ENCODE data around the gene XKR7.
A peak's percentile ranks its signal among the peaks of the same experiment; 100 is the strongest.

Gene XKR7

GRCh38 chr20:31981784-31982183 lies 13.8 kb downstream of the XKR7 start:
- DNase-seq: no peak

- no peak for DNase-seq
Observed at GRCh38 chr20:31984981-31985471, 17.1 kb downstream of the XKR7 start.

- no peak for DNase-seq
Observed at GRCh38 chr20:31987744-31988143, 19.8 kb downstream of the XKR7 start.

- DNase-seq: no peak
Observed at GRCh38 chr20:31988430-31989015, 20.6 kb downstream of the XKR7 start.

GRCh38 chr20:31989030-31989645 lies 21.2 kb downstream of the XKR7 start:
- DNase-seq: no peak

- no peak for DNase-seq
Observed at GRCh38 chr20:31990641-31991338, 22.8 kb downstream of the XKR7 start.

GRCh38 chr20:31991339-31991705 lies 23.4 kb downstream of the XKR7 start:
- no peak for DNase-seq

- no peak for DNase-seq
Observed at GRCh38 chr20:31992086-31992485, 24.1 kb downstream of the XKR7 start.

- DNase-seq: no peak
Observed at GRCh38 chr20:31996996-31997395, 29.0 kb downstream of the XKR7 start.

GRCh38 chr20:31998246-31998645 lies 30.3 kb downstream of the XKR7 start:
- DNase-seq: no peak

GRCh38 chr20:32003325-32003724 lies 35.4 kb downstream of the XKR7 start:
- DNase-seq: no peak

GRCh38 chr20:32004963-32005362 lies 37.0 kb downstream of the XKR7 start:
- peak; percentile 15 for DNase-seq

GRCh38 chr20:32006053-32006452 lies 38.1 kb downstream of the XKR7 start:
- no peak for DNase-seq

GRCh38 chr20:32006841-32007786 lies 39.2 kb downstream of the XKR7 start:
- no peak for DNase-seq

- DNase-seq: peak; percentile 63
Observed at GRCh38 chr20:32007787-32008616, 40.1 kb downstream of the XKR7 start.

GRCh38 chr20:32009564-32009963 lies 41.6 kb downstream of the XKR7 start:
- DNase-seq: no peak

GRCh38 chr20:32010101-32010500 lies 42.1 kb downstream of the XKR7 start, which contains the start of gene CCM2L:
Gene CCM2L (plus strand): TSS chr20:32010438. CDS start chr20:32010455, 17 bp downstream.
- DNase-seq: no peak

- DNase-seq: no peak
Observed at GRCh38 chr20:32010666-32011065, 42.7 kb downstream of the XKR7 start.

GRCh38 chr20:32012159-32012688 lies 44.3 kb downstream of the XKR7 start:
- peak; percentile 22 for DNase-seq

- DNase-seq: no peak
Observed at GRCh38 chr20:32013326-32013725, 45.4 kb downstream of the XKR7 start.

- DNase-seq: no peak
Observed at GRCh38 chr20:32017711-32018251, 49.8 kb downstream of the XKR7 start.
